H9 (cell line): ENCODE results near the gene TBC1D22A. TPM values are rescaled to one million over a fixed set of nuclear protein-coding genes. Genes with fewer than 3 reads are reported as not detected.
A peak's percentile ranks its signal among the peaks of the same experiment; 100 is the strongest.

Experiments
- DNase-seq: peaks from one replicate; pipeline ENCODE4 v3.0.0-alpha.2; 2017
- H2AFZ ChIP-seq: one replicate; pipeline ENCODE4 v1.6.1; 2013; ENCODE audit warnings: mild to moderate bottlenecking, low read length, control low read depth, moderate library complexity
- H2AK5ac ChIP-seq: 2 replicates; pipeline ENCODE4 v1.6.1; 2013; ENCODE audit warnings: low read length, control low read depth, mixed read lengths; ENCODE audit not compliant: insufficient read length
- H2BK120ac ChIP-seq: one replicate; pipeline ENCODE4 v1.6.1; 2013; ENCODE audit warnings: low read depth, mild to moderate bottlenecking, low read length, control low read depth, inconsistent platforms; ENCODE audit not compliant: poor library complexity, severe bottlenecking
- H2BK12ac ChIP-seq: 2 replicates; pipeline ENCODE4 v1.6.1; 2013; ENCODE audit warnings: low read length, control low read depth, mixed read lengths, low read depth; ENCODE audit not compliant: insufficient read length
- H2BK15ac ChIP-seq: 2 replicates; pipeline ENCODE4 v1.6.1; 2013; ENCODE audit warnings: low read depth, low read length, control low read depth
- H2BK20ac ChIP-seq: one replicate; pipeline ENCODE4 v1.6.1; 2013; ENCODE audit warnings: low read depth, mild to moderate bottlenecking, low read length, control low read depth, inconsistent platforms; ENCODE audit not compliant: poor library complexity, severe bottlenecking
- H2BK5ac ChIP-seq: 2 replicates; pipeline ENCODE4 v1.6.1; 2013; ENCODE audit warnings: low read length, control low read depth, mixed read lengths; ENCODE audit not compliant: insufficient read length
- H3K14ac ChIP-seq: 2 replicates; pipeline ENCODE4 v1.6.1; 2013; ENCODE audit warnings: low read length, control low read depth; ENCODE audit not compliant: insufficient read depth
- H3K18ac ChIP-seq: 2 replicates; pipeline ENCODE4 v1.6.1; 2013; ENCODE audit warnings: low read depth, mild to moderate bottlenecking, mixed read lengths, low read length, control low read depth; ENCODE audit not compliant: insufficient read length
- H3K23ac ChIP-seq: 2 replicates; pipeline ENCODE4 v1.6.1; 2013; ENCODE audit warnings: low read length, control low read depth, mixed read lengths, low read depth; ENCODE audit not compliant: insufficient read length
- H3K23me2 ChIP-seq: 2 replicates; pipeline ENCODE4 v1.6.1; 2013; ENCODE audit warnings: low read depth, mild to moderate bottlenecking, mixed read lengths, low read length, control low read depth; ENCODE audit not compliant: insufficient read length, poor library complexity, severe bottlenecking
- H3K27ac ChIP-seq: 2 replicates; pipeline ENCODE4 v1.5.1; 2013; ENCODE audit warnings: low read length, control low read depth, mixed read lengths, low read depth; ENCODE audit not compliant: insufficient read length
- H3K27me3 ChIP-seq: 2 replicates; pipeline ENCODE4 v1.6.1; 2013; ENCODE audit warnings: low read length, control low read depth, inconsistent platforms; ENCODE audit not compliant: insufficient read depth
- H3K4ac ChIP-seq: 2 replicates; pipeline ENCODE4 v1.6.1; 2013; ENCODE audit warnings: low read depth, mild to moderate bottlenecking, control low read depth, inconsistent platforms, low read length, moderate library complexity
- H3K4me1 ChIP-seq: 2 replicates; pipeline ENCODE4 v1.6.1; 2013; ENCODE audit warnings: low read length, control low read depth, inconsistent platforms; ENCODE audit not compliant: insufficient read depth
- H3K4me2 ChIP-seq: 2 replicates; pipeline ENCODE4 v1.6.1; 2013; ENCODE audit warnings: low read length, control low read depth, mixed read lengths; ENCODE audit not compliant: insufficient read length, insufficient read depth
- H3K56ac ChIP-seq: 2 replicates; pipeline ENCODE4 v1.6.1; 2013; ENCODE audit warnings: low read depth, mild to moderate bottlenecking, mixed read lengths, low read length, control low read depth; ENCODE audit not compliant: insufficient read length
- H3K79me1 ChIP-seq: 2 replicates; pipeline ENCODE4 v1.6.1; 2013; ENCODE audit warnings: low read depth, mild to moderate bottlenecking, moderate library complexity, low read length, control low read depth, inconsistent platforms; ENCODE audit not compliant: insufficient read depth, poor library complexity, severe bottlenecking
- H3K79me2 ChIP-seq: 2 replicates; pipeline ENCODE4 v1.6.1; 2013; ENCODE audit warnings: low read length, control low read depth, inconsistent platforms; ENCODE audit not compliant: insufficient read depth
- H3K9ac ChIP-seq: 2 replicates; pipeline ENCODE4 v1.6.1; 2013; ENCODE audit warnings: low read length, control low read depth, mixed read lengths; ENCODE audit not compliant: insufficient read length; ENCODE audit errors: extremely low read depth
- H3K9me3 ChIP-seq: one replicate; pipeline ENCODE4 v1.6.1; 2013; ENCODE audit warnings: low read depth, low read length, inconsistent platforms; ENCODE audit not compliant: control insufficient read depth
- H3T11ph ChIP-seq: one replicate; pipeline ENCODE4 v1.6.1; 2013; ENCODE audit warnings: mild to moderate bottlenecking, low read length, control low read depth, inconsistent platforms
- H4K20me1 ChIP-seq: one replicate; pipeline ENCODE4 v1.6.1; 2013; ENCODE audit not compliant: control insufficient read depth, insufficient read length, insufficient read depth
- H4K5ac ChIP-seq: 2 replicates; pipeline ENCODE4 v1.6.1; 2013; ENCODE audit warnings: low read depth, mild to moderate bottlenecking, mixed read lengths, low read length, control low read depth; ENCODE audit not compliant: insufficient read length
- H4K8ac ChIP-seq: replicated peaks from 2 replicates; pipeline ENCODE4 v1.6.1; 2013; ENCODE audit warnings: low read length, control low read depth, mixed read lengths, low read depth; ENCODE audit not compliant: insufficient read length
- H4K91ac ChIP-seq: 2 replicates; pipeline ENCODE4 v1.6.1; 2013; ENCODE audit warnings: low read depth, mild to moderate bottlenecking, moderate library complexity, mixed read lengths, low read length, control low read depth; ENCODE audit not compliant: insufficient read length
- H3K27ac Mint-ChIP-seq, 3 experiments: 2 replicates in 2 of 3; 3 replicates in 1 of 3; pipeline ENCODE4 v1.8.0; 2020 to 2021; ENCODE audit warnings: mixed read lengths in 3 of 3, mild to moderate bottlenecking in 1 of 3, moderate library complexity in 1 of 3
- H3K27me3 Mint-ChIP-seq: 2 replicates; pipeline ENCODE4 v1.8.0; 2021; ENCODE audit warnings: low read depth, mild to moderate bottlenecking, moderate library complexity, mixed read lengths
- H3K36me3 Mint-ChIP-seq, 3 experiments: 2 replicates in 2 of 3; 3 replicates in 1 of 3; pipeline ENCODE4 v1.8.0; 2020 to 2021; ENCODE audit warnings: low read depth in 3 of 3, mixed read lengths in 3 of 3; ENCODE audit not compliant: insufficient read depth in 1 of 3
- H3K4me1 Mint-ChIP-seq, 2 experiments: 2 replicates each; pipeline ENCODE4 v1.8.0; 2020; ENCODE audit warnings: mixed read lengths in 2 of 2
- H3K4me3 Mint-ChIP-seq, 2 experiments: 2 replicates in 1 of 2; 3 replicates in 1 of 2; pipeline ENCODE4 v1.8.0; 2020 to 2021; ENCODE audit warnings: mild to moderate bottlenecking in 2 of 2, mixed read lengths in 2 of 2, moderate library complexity in 1 of 2
- H3K9me3 Mint-ChIP-seq, 2 experiments: 2 replicates in 1 of 2; 3 replicates in 1 of 2; pipeline ENCODE4 v1.8.0; 2020; ENCODE audit warnings: mild to moderate bottlenecking in 2 of 2, mixed read lengths in 2 of 2, moderate library complexity in 1 of 2
- CTCF ChIP-seq: fragments of 200-600 bp; sonication (generic); conservative IDR thresholded peaks from 3 replicates; pipeline ENCODE4 v1.8.0; 2021; ENCODE audit warnings: antibody characterized with exemption, mild to moderate bottlenecking
- WGBS: extraction: QIAGEN DNeasy Blood & Tissue Kit; methylation state at CpG from one replicate; pipeline ENCODE4 v1.1.7; 2013; ENCODE audit warnings: missing lambda C conversion rate, low lambda C conversion rate, mixed read lengths; ENCODE audit not compliant: insufficient read length; ENCODE audit errors: extremely low coverage; 5-methylcytosine and 5-hydroxymethylcytosine counted together
- total RNA-seq: library from RNA; stranded (reverse); gene quantifications from 2 replicates; pipeline ENCODE4 v1.2.1, GENCODE V29; 2021

The TBC1D22A gene
- total RNA-seq, 1 experiment from 2014 or later: 20.8 TPM

GRCh38 chr22:46764140-46764680 is 1.8 kb downstream of the TBC1D22A start:
- H4K5ac ChIP-seq: no peak overlapping the region
- Mint-ChIP-seq H3K27me3 (no peaks in the 10 kb centered on the region), H3K27ac (peak overlapping the region in 1 of 3 experiments; percentile 61; a peak in 2 of 7 replicates), H3K4me3 (peak overlapping the region; percentile 95 to 100; a peak in 4 of 5 replicates), H3K9me3 (no peaks in the 10 kb centered on the region), H3K36me3 (peaks cover 3 to 20% (median 9%) of the 10 kb centered on the region in 3 experiments; a peak in 5 of 7 replicates), H3K4me1 (peaks cover 8 to 22% of the 10 kb centered on the region in 2 experiments)
- H3K79me1 ChIP-seq: peaks cover 5% of the 10 kb centered on the region
- no peak overlapping the region for H3K9ac ChIP-seq
- no peaks in the 10 kb centered on the region for H3K27me3 ChIP-seq
- H3T11ph ChIP-seq: no peak overlapping the region
- peaks cover 2% of the 10 kb centered on the region for H4K20me1 ChIP-seq
- no peak overlapping the region for H2BK120ac ChIP-seq
- DNase-seq: no peak
- WGBS: no CpG with 5 or more reads among the region's 6 CpGs
- peaks cover 21% of the 10 kb centered on the region; the same call in 1 of the 2 replicates for H3K79me2 ChIP-seq
- no peak overlapping the region for H2BK5ac ChIP-seq
- peaks cover 11% of the 10 kb centered on the region for H3K23me2 ChIP-seq
- H2BK15ac ChIP-seq: no peak overlapping the region
- H3K14ac ChIP-seq: no peak overlapping the region
- no peak overlapping the region for H3K18ac ChIP-seq
- H3K4ac ChIP-seq: no peak overlapping the region
- H2AK5ac ChIP-seq: no peak overlapping the region
- H3K4me2 ChIP-seq: no peak overlapping the region
- H2BK20ac ChIP-seq: no peak overlapping the region
- H4K8ac ChIP-seq: no peak overlapping the region
- no peaks in the 10 kb centered on the region; the same call in 1 of the 2 replicates for H3K4me1 ChIP-seq
- H3K9me3 ChIP-seq: no peaks in the 10 kb centered on the region
- H4K91ac ChIP-seq: no peak overlapping the region
- H2AFZ ChIP-seq: no peak overlapping the region
- H3K27ac ChIP-seq: no peak overlapping the region
- TF ChIP-seq CTCF: no peak
- no peak overlapping the region for H3K23ac ChIP-seq
- no peak overlapping the region for H3K56ac ChIP-seq
- no peak overlapping the region for H2BK12ac ChIP-seq
